Endothelial cell of umbilical vein (primary cell): ENCODE results near the gene ENPEP.

Experiments used
- EZH2 ChIP-seq: IDR thresholded peaks from 2 replicates; pipeline ENCODE4 v1.6.1; 2012; ENCODE audit warnings: borderline replicate concordance, low read depth, mild to moderate bottlenecking, moderate library complexity, low read length, inconsistent platforms; ENCODE audit not compliant: severe bottlenecking
- FOS ChIP-seq: IDR thresholded peaks from 2 replicates; pipeline ENCODE4 v1.6.1; 2011; ENCODE audit warnings: mild to moderate bottlenecking, low read length, moderate library complexity, borderline replicate concordance; ENCODE audit not compliant: insufficient read depth
- GATA2 ChIP-seq: IDR thresholded peaks from 2 replicates; pipeline ENCODE4 v1.7.0; 2011; ENCODE audit warnings: low read depth, mild to moderate bottlenecking, moderate library complexity, mixed read lengths, low read length; ENCODE audit not compliant: insufficient read length, insufficient read depth
- JUN ChIP-seq: IDR thresholded peaks from 2 replicates; pipeline ENCODE4 v1.6.1; 2011; ENCODE audit warnings: borderline replicate concordance, low read depth; ENCODE audit not compliant: insufficient read length, insufficient read depth
- MYC ChIP-seq: IDR thresholded peaks from one replicate; pipeline ENCODE4 v1.6.1; 2011; ENCODE audit warnings: mild to moderate bottlenecking, low read depth, low read length
- POLR2A ChIP-seq: IDR thresholded peaks from 2 replicates; pipeline ENCODE4 v1.6.1; 2012; ENCODE audit warnings: low read depth, mild to moderate bottlenecking, control low read depth, low read length
- POLR2AphosphoS5 ChIP-seq: IDR thresholded peaks from 2 replicates; pipeline ENCODE4 v1.6.1; 2012; ENCODE audit warnings: low read depth, mild to moderate bottlenecking, control low read depth, low read length, moderate library complexity; ENCODE audit not compliant: insufficient read depth
- TF ChIP-seq, protein P1 (sequence below), 2 donors: IDR thresholded peaks; 1 replicate in 1 of 2; 2 replicates in 1 of 2; pipeline ENCODE4 v1.5.1; 2011; ENCODE audit warnings: low read length in 2 of 2, mild to moderate bottlenecking in 2 of 2, moderate library complexity in 2 of 2, control low read depth in 1 of 2, inconsistent platforms in 1 of 2, low read depth in 1 of 2; ENCODE audit not compliant: insufficient read depth in 1 of 2; ENCODE audit errors: extremely low read depth in 1 of 2
- TF ChIP-seq, protein P2 (sequence below): IDR thresholded peaks from 2 replicates; pipeline ENCODE4 v1.6.1; 2011; ENCODE audit not compliant: insufficient read depth, insufficient read length

DNA sequence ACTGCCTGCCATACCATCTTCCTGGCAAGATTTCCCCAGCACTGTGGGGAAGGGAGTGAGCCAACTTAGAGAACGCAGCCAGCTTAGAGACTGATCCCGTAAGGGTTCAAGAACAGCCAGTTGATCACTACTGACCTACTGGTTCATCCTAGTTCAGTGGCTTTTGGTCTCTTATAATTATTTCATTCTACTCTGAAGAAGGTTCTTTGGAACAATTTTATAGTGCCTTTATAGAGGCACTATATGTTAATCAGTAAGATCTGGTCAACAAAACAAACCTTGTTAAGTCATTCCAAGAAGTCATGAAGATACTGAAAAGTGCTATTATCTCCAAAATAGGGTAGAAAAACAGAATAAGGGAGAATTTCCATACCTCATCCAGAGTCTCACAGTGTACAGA lies 33.2 kb upstream of the ENPEP start:
- TF ChIP-seq POLR2A (no peak), POLR2AphosphoS5 (no peak), MYC (no peak), JUN (no peak), EZH2 (no peak), GATA2 (no peak), FOS (no peak)
- TF ChIP-seq, protein P1, sequence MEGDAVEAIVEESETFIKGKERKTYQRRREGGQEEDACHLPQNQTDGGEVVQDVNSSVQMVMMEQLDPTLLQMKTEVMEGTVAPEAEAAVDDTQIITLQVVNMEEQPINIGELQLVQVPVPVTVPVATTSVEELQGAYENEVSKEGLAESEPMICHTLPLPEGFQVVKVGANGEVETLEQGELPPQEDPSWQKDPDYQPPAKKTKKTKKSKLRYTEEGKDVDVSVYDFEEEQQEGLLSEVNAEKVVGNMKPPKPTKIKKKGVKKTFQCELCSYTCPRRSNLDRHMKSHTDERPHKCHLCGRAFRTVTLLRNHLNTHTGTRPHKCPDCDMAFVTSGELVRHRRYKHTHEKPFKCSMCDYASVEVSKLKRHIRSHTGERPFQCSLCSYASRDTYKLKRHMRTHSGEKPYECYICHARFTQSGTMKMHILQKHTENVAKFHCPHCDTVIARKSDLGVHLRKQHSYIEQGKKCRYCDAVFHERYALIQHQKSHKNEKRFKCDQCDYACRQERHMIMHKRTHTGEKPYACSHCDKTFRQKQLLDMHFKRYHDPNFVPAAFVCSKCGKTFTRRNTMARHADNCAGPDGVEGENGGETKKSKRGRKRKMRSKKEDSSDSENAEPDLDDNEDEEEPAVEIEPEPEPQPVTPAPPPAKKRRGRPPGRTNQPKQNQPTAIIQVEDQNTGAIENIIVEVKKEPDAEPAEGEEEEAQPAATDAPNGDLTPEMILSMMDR (IDR thresholded peaks at IDR 0.05; ENCODE audit: extremely low read depth in 1 of 2, insufficient read depth in 1 of 2, low read depth in 1 of 2, low read length in 2 of 2), result no peak
- TF ChIP-seq, protein P2, sequence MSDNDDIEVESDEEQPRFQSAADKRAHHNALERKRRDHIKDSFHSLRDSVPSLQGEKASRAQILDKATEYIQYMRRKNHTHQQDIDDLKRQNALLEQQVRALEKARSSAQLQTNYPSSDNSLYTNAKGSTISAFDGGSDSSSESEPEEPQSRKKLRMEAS, result no peak
